GM19467 (cell line): ENCODE results near the gene PHAX.
"Not testable (repeated sequence)": the region's sequence is repeated elsewhere in the genome, so short reads cannot be mapped to it uniquely, and the experiment has no call there.

ENCODE experiments used
- ATAC-seq: cut with Tn5 transposase; IDR thresholded peaks from one replicate; pipeline ENCODE4 v1.9.1; 2021; ENCODE audit warnings: mild to moderate bottlenecking, moderate library complexity; ENCODE audit not compliant: unreplicated experiment

PHAX gene

GRCh38 chr5:126651013-126651577 is 50.3 kb downstream of the PHAX start:
- ATAC-seq: no peak

- no peak for ATAC-seq
Measured at GRCh38 chr5:126656401-126657007, 55.8 kb downstream of the PHAX start.

DNA sequence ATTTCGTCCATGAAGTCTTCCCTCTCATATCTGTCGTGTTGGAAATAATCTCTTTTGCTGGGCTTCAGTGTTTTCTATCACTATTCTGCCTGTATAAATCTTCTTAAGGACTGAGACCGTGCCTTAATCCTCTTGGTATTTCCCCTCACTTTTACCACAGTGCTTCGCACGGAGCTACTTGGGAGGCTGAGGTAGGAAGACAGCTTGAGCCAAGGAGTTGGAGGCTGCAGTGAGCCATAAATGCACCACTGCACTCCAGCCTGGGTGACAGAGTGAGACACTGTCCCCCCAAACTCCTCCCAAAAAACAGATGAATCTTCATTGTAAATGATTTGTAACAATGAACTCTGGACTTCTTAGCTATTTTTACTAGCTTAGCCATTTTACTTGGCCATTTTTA is 57.8 kb downstream of the PHAX start:
- no peak for ATAC-seq

- no peak for ATAC-seq
Measured at GRCh38 chr5:126659805-126660482, 59.2 kb downstream of the PHAX start.

DNA sequence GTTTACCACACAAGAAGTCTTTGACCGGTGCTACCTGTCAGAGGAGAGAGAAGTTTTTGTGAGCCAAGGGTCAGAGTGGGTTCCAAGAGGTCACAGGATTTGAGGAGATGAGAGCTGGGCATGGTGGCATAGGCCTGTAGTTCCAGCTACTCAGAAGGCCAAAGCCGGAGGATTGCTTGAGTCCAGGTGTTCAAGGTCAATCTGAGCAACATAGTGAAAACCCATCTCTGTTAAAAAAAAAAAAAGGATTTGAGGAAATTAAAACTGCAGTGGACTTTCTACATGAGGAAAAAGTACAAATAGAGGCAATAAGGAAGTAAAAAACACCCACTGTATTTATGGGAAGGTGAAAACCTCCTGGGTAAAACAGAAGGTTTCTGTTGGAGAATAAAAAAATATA is 63.8 kb downstream of the PHAX start:
- no peak for ATAC-seq

- not testable (repeated sequence) for ATAC-seq
Measured at GRCh38 chr5:126670109-126670508, 69.4 kb downstream of the PHAX start.

DNA sequence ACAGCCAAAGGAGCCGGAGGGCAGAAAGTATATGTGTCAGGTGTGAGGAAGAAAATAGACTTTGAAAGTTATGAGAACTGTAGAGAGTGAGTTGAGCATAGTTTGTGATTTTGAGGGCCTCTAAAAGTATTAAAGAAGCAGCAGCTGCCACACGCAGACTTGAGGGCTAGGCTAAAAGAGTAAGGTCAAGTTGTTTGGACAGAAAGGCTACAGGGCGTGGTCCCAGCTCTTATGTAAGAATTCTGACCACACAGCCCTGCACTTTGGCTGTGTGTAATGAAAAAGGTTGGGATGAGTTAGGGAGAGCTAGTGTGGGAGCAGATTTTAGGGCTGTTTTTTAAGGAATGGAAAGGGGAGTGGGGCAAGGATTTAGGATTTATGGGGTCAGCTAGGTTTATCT is 70.9 kb downstream of the PHAX start:
- ATAC-seq: not testable (repeated sequence)

DNA sequence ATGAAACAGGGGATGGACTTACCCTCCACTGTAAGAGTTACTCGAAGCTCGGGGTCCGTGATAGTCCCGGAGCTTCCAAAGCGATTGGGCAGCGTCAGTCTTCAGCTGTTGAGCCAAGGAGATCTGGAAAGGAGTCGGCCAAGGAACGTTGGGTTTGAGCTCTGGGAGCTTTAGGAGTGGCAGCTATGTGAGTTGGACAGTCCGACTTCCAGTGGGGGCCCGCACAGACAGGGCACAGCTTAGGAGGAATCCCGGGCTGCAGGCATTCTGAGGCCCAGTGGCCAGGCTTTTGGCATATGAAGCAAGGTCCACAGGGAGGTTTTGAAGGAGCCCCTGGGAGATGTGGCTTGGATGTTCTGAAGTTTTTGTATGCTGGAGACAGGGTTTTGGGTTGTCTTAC is 72.7 kb downstream of the PHAX start:
- no peak for ATAC-seq

GRCh38 chr5:126674145-126674544 is 73.4 kb downstream of the PHAX start:
- no peak for ATAC-seq

- no peak for ATAC-seq
Measured at GRCh38 chr5:126675338-126675737, 74.6 kb downstream of the PHAX start.

DNA sequence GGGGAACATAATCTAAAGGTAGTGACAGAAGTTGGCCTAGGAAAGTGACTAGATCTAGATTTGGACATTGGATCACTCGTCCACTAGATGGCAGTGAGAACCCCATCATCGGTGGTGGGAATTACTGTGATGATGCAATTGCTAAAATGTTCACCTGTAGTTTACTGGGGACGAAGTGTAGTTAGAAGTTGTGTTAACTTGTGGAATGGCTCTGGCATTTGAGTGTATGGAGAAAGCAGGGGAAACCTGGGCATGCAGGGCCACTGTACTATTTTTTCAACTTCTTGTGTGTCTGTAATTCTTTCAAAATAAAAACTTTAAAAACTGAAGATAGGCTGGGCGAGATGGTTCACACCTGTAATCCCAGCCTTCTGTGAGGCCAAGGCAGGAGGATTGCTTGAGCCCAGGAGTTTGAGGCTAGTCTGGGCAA is 75.5 kb downstream of the PHAX start:
- ATAC-seq: peak; percentile 58
